AG04450 (cell line): ENCODE data around the gene TM2D3. TPM values are rescaled to one million over a fixed set of nuclear protein-coding genes. Genes with fewer than 3 reads are reported as not detected.
A peak's percentile ranks its signal among the peaks of the same experiment; 100 is the strongest.

Experiments
- CTCF ChIA-PET: fragments of 300-600, 350-600 bp; formaldehyde crosslinking; extraction: SDS; loops from one replicate; lab custom pipeline; 2022; ENCODE audit warnings: antibody characterized with exemption, inconsistent platforms; lab: Charles Lee
- POLR2A ChIA-PET: fragments of 350-600 bp; formaldehyde crosslinking; extraction: SDS; loops from one replicate; lab custom pipeline; 2021; ENCODE audit warnings: antibody characterized with exemption, inconsistent platforms; lab: Yijun Ruan, JAX
- DNase-seq: peaks from one replicate; pipeline ENCODE4 v3.0.0-alpha.2; 2011; ENCODE audit warnings: low read depth, low spot score
- H3K27ac ChIP-seq: one replicate; pipeline ENCODE4 v1.5.1; 2012; ENCODE audit warnings: low read depth, low read length, control low read depth
- H3K27me3 ChIP-seq: one replicate; pipeline ENCODE4 v1.6.0; 2012; ENCODE audit warnings: low read length; ENCODE audit not compliant: control insufficient read depth, insufficient read depth
- H3K4me3 ChIP-seq: 2 replicates; pipeline ENCODE4 v1.5.1; 2011; ENCODE audit warnings: mild to moderate bottlenecking, low read depth, low read length, control low read depth
- H3K9me3 ChIP-seq: 2 replicates; pipeline ENCODE4 v1.5.1; 2012; ENCODE audit warnings: low read length; ENCODE audit not compliant: control insufficient read depth, insufficient read depth
- CTCF ChIP-seq: IDR thresholded peaks from 2 replicates; pipeline ENCODE4 v1.5.1; 2011; ENCODE audit warnings: low read depth, low read length, control low read depth, inconsistent platforms
- polyA plus RNA-seq: library from polyadenylated mRNA; depleted of rRNA; stranded (reverse); fragments of >200 nt; gene quantifications from 2 replicates; pipeline ENCODE4 v1.2.3, GENCODE V29; 2011

The TM2D3 gene
- polyA plus RNA-seq, 1 experiment, result 64.2 TPM

GRCh38 chr15:101652786-101653430 is 727 bp upstream of the TM2D3 start:
- H3K27ac ChIP-seq, result peak overlapping the region; percentile 82
- peak overlapping the region; percentile 94 for H3K4me3 ChIP-seq
- no peak for TF ChIP-seq CTCF
- CTCF ChIA-PET, result interaction anchor here (1.2 to 2.0 kb wide), 2 partner anchors 11 to 23 kb away, joined by 4 to 8 read pairs; no protein-coding TSS in a partner anchor
- H3K9me3 ChIP-seq, result no peaks in the 10 kb centered on the region; the same call in 1 of the 2 replicates
- POLR2A ChIA-PET, result no interaction called here
- no peaks in the 10 kb centered on the region for H3K27me3 ChIP-seq
- DNase-seq, result no peak

GRCh38 chr15:101651554-101652097 is 555 bp downstream of the TM2D3 start:
- Histone ChIP-seq H3K4me3 (peak overlapping the region; percentile 94), H3K27ac (peak overlapping the region; percentile 88), H3K27me3 (no peaks in the 10 kb centered on the region), H3K9me3 (no peaks in the 10 kb centered on the region; the same call in 1 of the 2 replicates)
- CTCF ChIA-PET, result interaction anchor here (1.1 kb wide), 1 partner anchor 10 kb away, joined by 8 read pairs; no protein-coding TSS in a partner anchor
- DNase-seq, result no peak
- POLR2A ChIA-PET, result no interaction called here
- TF ChIP-seq CTCF, result no peak

GRCh38 chr15:101650145-101650544 is 2.0 kb downstream of the TM2D3 start:
- POLR2A ChIA-PET, result no interaction called here
- H3K27me3 ChIP-seq, result no peaks in the 10 kb centered on the region
- CTCF ChIA-PET, result interaction anchor here (0.9 to 2.7 kb wide), 2 partner anchors 10 to 350 kb away, joined by 5 to 33 read pairs; no protein-coding TSS in a partner anchor
- H3K27ac ChIP-seq, result no peak overlapping the region
- no peaks in the 10 kb centered on the region; the same call in 1 of the 2 replicates for H3K9me3 ChIP-seq
- no peak overlapping the region for H3K4me3 ChIP-seq
- no peak for TF ChIP-seq CTCF
- DNase-seq, result no peak

- POLR2A ChIA-PET, result interaction anchor here (0.6 kb wide), 1 partner anchor 353 kb away, joined by 3 read pairs; no protein-coding TSS in a partner anchor
- Histone ChIP-seq H3K27me3 (no peaks in the 10 kb centered on the region), H3K9me3 (no peaks in the 10 kb centered on the region; the same call in 1 of the 2 replicates), H3K4me3 (no peak overlapping the region), H3K27ac (no peak overlapping the region)
- no peak for DNase-seq
- no peak for TF ChIP-seq CTCF
- CTCF ChIA-PET, result interaction anchor here (1.0 to 2.7 kb wide), 3 partner anchors 8 to 359 kb away, joined by 3 to 33 read pairs (median 3); no protein-coding TSS in a partner anchor
Measured at GRCh38 chr15:101648356-101648755, 3.8 kb downstream of the TM2D3 start.

GRCh38 chr15:101647251-101647650 is 4.9 kb downstream of the TM2D3 start:
- Histone ChIP-seq H3K27ac (no peak overlapping the region), H3K27me3 (no peaks in the 10 kb centered on the region), H3K4me3 (no peak overlapping the region), H3K9me3 (no peaks in the 10 kb centered on the region)
- ChIA-PET POLR2A (no interaction called here), CTCF (no interaction called here)
- TF ChIP-seq CTCF, result no peak
- no peak for DNase-seq
